HCT116 (cell line): ENCODE results near the gene KRTAP5-9. TPM values are rescaled to one million over a fixed set of nuclear protein-coding genes. Genes with fewer than 3 reads are reported as not detected.
"Not testable (repeated sequence)": the region's sequence is repeated elsewhere in the genome, so short reads cannot be mapped to it uniquely, and the experiment has no call there.

Experiments
- ATAC-seq: fragments of 200-7000 bp; cut with Tn5 transposase; 2 replicates; pipeline ENCODE4 v1.9.1; 2020; ENCODE audit warnings: mild to moderate bottlenecking, moderate library complexity
- BruUV-seq: library from RNA; stranded (reverse); fragments of 400-500 nt; replicated peaks from 2 replicates; lab custom pipeline; 2021; lab: Mats Ljungman, UMichigan
- CTCF ChIA-PET: fragments of 300-600 bp; sonication (Branson Sonifier 250); formaldehyde crosslinking; loops from one replicate; lab custom pipeline; 2021; ENCODE audit warnings: antibody characterized with exemption; lab: Charles Lee
- POLR2A ChIA-PET: fragments of 300-600, 350-600 bp; sonication (Branson Sonifier 250); formaldehyde crosslinking; loops from one replicate; lab custom pipeline; 2021; ENCODE audit warnings: antibody characterized with exemption; lab: Charles Lee
- RAD21 ChIA-PET, 2 experiments: fragments of 300-600 bp; sonication (Branson Sonifier 250); formaldehyde crosslinking; loops; one replicate each; lab custom pipeline; 2023; ENCODE audit warnings: low total read pairs in 2 of 2; ENCODE audit not compliant: uncharacterized antibody in 2 of 2, unreplicated experiment in 2 of 2, low non-redundant PET in 1 of 2; lab: Charles Lee
- DNase-seq: peaks from one replicate; pipeline ENCODE4 v3.0.0-alpha.2; 2010; ENCODE audit warnings: low read depth, low spot score
- H2AFZ ChIP-seq: fragments of 200-600 bp; shearing (Covaris generic), sonication (generic); 2 replicates; pipeline ENCODE4 v1.6.1; 2017; ENCODE audit warnings: low read depth, mixed run types, mixed read lengths, antibody characterized with exemption, low read length; ENCODE audit not compliant: poor library complexity, severe bottlenecking
- H3K27ac ChIP-seq: 2 replicates; pipeline ENCODE4 v1.5.1; 2012; ENCODE audit warnings: low read depth, low read length
- H3K27me3 ChIP-seq: fragments of 200-600 bp; sonication (generic); 2 replicates; pipeline ENCODE4 v1.6.1; 2016; ENCODE audit warnings: mixed run types, low read length, mixed read lengths; ENCODE audit not compliant: insufficient read depth
- H3K36me3 ChIP-seq, 2 experiments: fragments of 200-500 bp in 1 of 2; fragments of 200-600 bp in 1 of 2; sonication (Bioruptor generic) in 1 of 2; sonication (generic) in 1 of 2; 2 replicates each; pipeline versions ENCODE4 v1.5.1 to v1.6.1; 2014 to 2016; ENCODE audit warnings: low read length in 2 of 2, inconsistent platforms in 1 of 2, mixed read lengths in 1 of 2, mixed run types in 1 of 2; ENCODE audit not compliant: insufficient read depth in 2 of 2, control insufficient read depth in 1 of 2
- H3K4me1 ChIP-seq, 2 experiments: fragments of 200-600 bp in 1 of 2; sonication (generic) in 1 of 2; 2 replicates each; pipeline versions ENCODE4 v1.5.1 to v1.6.1; 2012 to 2017; ENCODE audit warnings: low read length in 2 of 2, inconsistent platforms in 1 of 2, mild to moderate bottlenecking in 1 of 2, mixed read lengths in 1 of 2, mixed run types in 1 of 2, moderate library complexity in 1 of 2; ENCODE audit not compliant: insufficient read depth in 2 of 2, control insufficient read depth in 1 of 2
- H3K4me2 ChIP-seq: fragments of 200-600 bp; sonication (generic); 2 replicates; pipeline ENCODE4 v1.6.1; 2017; ENCODE audit warnings: mixed run types, low read length, mixed read lengths
- H3K4me3 ChIP-seq, 2 experiments: fragments of 200-600 bp in 1 of 2; sonication (generic) in 1 of 2; replicated peaks in 1 of 2; 2 replicates each; pipeline ENCODE4 v1.5.1; 2011 to 2016; ENCODE audit warnings: low read length in 2 of 2, control low read depth in 1 of 2, low read depth in 1 of 2, mild to moderate bottlenecking in 1 of 2, mixed read lengths in 1 of 2, mixed run types in 1 of 2
- H3K79me2 ChIP-seq: fragments of 200-600 bp; sonication (generic); 2 replicates; pipeline ENCODE4 v1.6.1; 2017; ENCODE audit warnings: mild to moderate bottlenecking, mixed run types, low read length, moderate library complexity, mixed read lengths; ENCODE audit not compliant: insufficient read depth
- H3K9ac ChIP-seq: fragments of 200-600 bp; sonication (generic); 2 replicates; pipeline ENCODE4 v1.6.1; 2016; ENCODE audit warnings: low read length, mixed read lengths
- H3K9me2 ChIP-seq: fragments of 200-600 bp; sonication (generic), shearing (Covaris generic); 2 replicates; pipeline ENCODE4 v1.6.1; 2017; ENCODE audit warnings: mixed run types, mild to moderate bottlenecking, moderate library complexity; ENCODE audit not compliant: insufficient read depth
- H3K9me3 ChIP-seq, 2 experiments: fragments of 200-500 bp in 1 of 2; fragments of 200-600 bp in 1 of 2; sonication (Bioruptor generic) in 1 of 2; sonication (generic) in 1 of 2; 2 replicates each; pipeline ENCODE4 v1.6.1; 2014 to 2017; ENCODE audit warnings: low read length in 2 of 2, mixed read lengths in 2 of 2, inconsistent platforms in 1 of 2, low read depth in 1 of 2, mild to moderate bottlenecking in 1 of 2, mixed run types in 1 of 2, moderate library complexity in 1 of 2; ENCODE audit not compliant: control insufficient read depth in 1 of 2, insufficient read depth in 1 of 2
- H4K20me1 ChIP-seq: fragments of 200-600 bp; sonication (generic), shearing (Covaris generic); 2 replicates; pipeline ENCODE4 v1.6.1; 2017; ENCODE audit warnings: mixed run types, mild to moderate bottlenecking, moderate library complexity; ENCODE audit not compliant: insufficient read depth
- intact Hi-C: fragments of 100-400 bp; cut with micrococcal nuclease; formaldehyde crosslinking; loops from 2 replicates; pipeline ENCODE4 v1.10.0; 2022
- total RNA-seq: library from RNA; stranded (reverse); gene quantifications from one replicate; pipeline ENCODE4 v1.2.1, GENCODE V29; 2021; ENCODE audit not compliant: unreplicated experiment

The KRTAP5-9 gene
- total RNA-seq, 1 experiment from 2014 or later, result 0.27 TPM

- POLR2A ChIA-PET, H3K4me3 ChIP-seq, H3K4me2 ChIP-seq, intact Hi-C loops, H4K20me1 ChIP-seq, H3K79me2 ChIP-seq, H3K9me2 ChIP-seq, H3K4me1 ChIP-seq, H3K27me3 ChIP-seq, H3K36me3 ChIP-seq, H3K27ac ChIP-seq, CTCF ChIA-PET, RAD21 ChIA-PET, ATAC-seq, H3K9me3 ChIP-seq, BruUV-seq, H3K9ac ChIP-seq, DNase-seq, H2AFZ ChIP-seq: not testable (repeated sequence)
Observed at GRCh38 chr11:71582969-71583368, 34.7 kb downstream of the KRTAP5-9 start.

GRCh38 chr11:71585673-71586072 lies 37.5 kb downstream of the KRTAP5-9 start:
- ATAC-seq, RAD21 ChIA-PET, H3K4me2 ChIP-seq, H2AFZ ChIP-seq, H3K9me3 ChIP-seq, H3K36me3 ChIP-seq, DNase-seq, H3K27me3 ChIP-seq, CTCF ChIA-PET, BruUV-seq, intact Hi-C loops, H3K4me1 ChIP-seq, H3K4me3 ChIP-seq, H3K79me2 ChIP-seq, H3K9me2 ChIP-seq, POLR2A ChIA-PET, H3K9ac ChIP-seq, H3K27ac ChIP-seq, H4K20me1 ChIP-seq: not testable (repeated sequence)

GRCh38 chr11:71588314-71588713 lies 40.1 kb downstream of the KRTAP5-9 start:
- H3K79me2 ChIP-seq, H3K9me3 ChIP-seq, DNase-seq, H3K36me3 ChIP-seq, H3K4me2 ChIP-seq, H3K4me3 ChIP-seq, intact Hi-C loops, CTCF ChIA-PET, BruUV-seq, RAD21 ChIA-PET, H3K9ac ChIP-seq, H3K27me3 ChIP-seq, H2AFZ ChIP-seq, H3K9me2 ChIP-seq, H3K4me1 ChIP-seq, H4K20me1 ChIP-seq, ATAC-seq, H3K27ac ChIP-seq: not testable (repeated sequence)
- POLR2A ChIA-PET, result interaction anchor here (0.6 kb wide), 1 partner anchor 23 kb away, joined by 3 read pairs; no protein-coding TSS in a partner anchor
